GM12872 (cell line): ENCODE data around the gene FIG4.

Source experiments
- TF ChIP-seq, protein P1 (sequence below): IDR thresholded peaks from 3 replicates; pipeline ENCODE4 v1.5.1; 2011; ENCODE audit warnings: low read depth, mild to moderate bottlenecking, low read length, moderate library complexity; ENCODE audit not compliant: insufficient read depth

The FIG4 gene

DNA sequence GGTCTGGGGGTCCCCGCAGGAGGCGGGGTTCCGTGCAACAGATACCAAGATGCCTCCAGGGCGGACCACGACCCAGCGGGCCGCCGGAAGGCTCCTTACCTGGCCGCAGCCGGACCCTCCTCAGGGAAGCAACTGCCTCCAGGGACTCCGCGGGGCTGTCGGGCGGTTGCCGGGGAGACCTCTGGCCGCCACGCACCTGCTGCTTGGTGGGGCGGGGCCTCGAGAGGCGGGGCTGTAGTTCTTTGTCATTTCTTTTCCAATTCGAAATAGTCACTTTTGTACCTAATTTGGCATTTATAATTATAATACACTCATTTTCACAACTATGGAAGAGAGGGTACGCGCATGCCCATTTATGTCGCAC, 741 bp upstream of the FIG4 start:
- TF ChIP-seq, protein P1, sequence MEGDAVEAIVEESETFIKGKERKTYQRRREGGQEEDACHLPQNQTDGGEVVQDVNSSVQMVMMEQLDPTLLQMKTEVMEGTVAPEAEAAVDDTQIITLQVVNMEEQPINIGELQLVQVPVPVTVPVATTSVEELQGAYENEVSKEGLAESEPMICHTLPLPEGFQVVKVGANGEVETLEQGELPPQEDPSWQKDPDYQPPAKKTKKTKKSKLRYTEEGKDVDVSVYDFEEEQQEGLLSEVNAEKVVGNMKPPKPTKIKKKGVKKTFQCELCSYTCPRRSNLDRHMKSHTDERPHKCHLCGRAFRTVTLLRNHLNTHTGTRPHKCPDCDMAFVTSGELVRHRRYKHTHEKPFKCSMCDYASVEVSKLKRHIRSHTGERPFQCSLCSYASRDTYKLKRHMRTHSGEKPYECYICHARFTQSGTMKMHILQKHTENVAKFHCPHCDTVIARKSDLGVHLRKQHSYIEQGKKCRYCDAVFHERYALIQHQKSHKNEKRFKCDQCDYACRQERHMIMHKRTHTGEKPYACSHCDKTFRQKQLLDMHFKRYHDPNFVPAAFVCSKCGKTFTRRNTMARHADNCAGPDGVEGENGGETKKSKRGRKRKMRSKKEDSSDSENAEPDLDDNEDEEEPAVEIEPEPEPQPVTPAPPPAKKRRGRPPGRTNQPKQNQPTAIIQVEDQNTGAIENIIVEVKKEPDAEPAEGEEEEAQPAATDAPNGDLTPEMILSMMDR, result no peak

DNA sequence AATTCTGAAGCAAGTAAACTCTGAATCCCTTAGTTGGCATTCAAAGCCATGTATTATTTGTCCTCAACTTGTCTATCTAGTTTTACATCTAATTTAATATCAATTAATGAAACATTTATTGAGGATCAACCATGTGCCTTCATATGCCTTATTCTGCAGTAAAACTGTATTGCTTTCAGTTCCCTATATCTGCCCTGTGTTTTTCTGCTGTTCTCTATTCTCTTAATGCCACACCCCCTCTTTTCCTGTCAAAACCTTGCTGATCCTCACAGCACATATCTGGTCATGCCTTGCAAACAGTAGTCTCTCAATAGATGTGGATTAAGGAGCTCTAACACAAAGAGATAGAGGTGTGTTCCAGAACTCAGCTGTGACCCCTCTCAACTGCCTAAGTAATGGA, 2.0 kb downstream of the FIG4 start:
- TF ChIP-seq, protein P1, result no peak

DNA sequence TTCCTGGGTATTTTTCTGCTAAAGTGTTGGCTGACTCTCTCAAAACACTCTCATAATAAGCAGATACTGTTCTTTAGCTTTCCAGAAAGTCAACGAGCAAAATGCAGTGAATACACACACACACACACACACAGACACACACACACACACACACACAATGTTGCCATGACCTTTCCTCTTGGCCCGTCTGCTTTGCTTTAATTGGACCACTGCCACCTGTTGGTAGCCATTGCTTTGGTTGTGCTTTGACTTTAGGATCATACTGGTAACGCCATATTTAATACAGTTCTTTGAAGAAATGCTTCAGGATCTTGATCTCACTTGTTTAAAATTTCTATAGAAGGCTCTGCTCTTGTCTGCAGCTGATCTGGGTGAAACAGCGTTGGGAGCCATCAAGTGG, 4.4 kb downstream of the FIG4 start:
- TF ChIP-seq, protein P1, result peak; percentile 26; the same call in 1 of the 3 replicates

DNA sequence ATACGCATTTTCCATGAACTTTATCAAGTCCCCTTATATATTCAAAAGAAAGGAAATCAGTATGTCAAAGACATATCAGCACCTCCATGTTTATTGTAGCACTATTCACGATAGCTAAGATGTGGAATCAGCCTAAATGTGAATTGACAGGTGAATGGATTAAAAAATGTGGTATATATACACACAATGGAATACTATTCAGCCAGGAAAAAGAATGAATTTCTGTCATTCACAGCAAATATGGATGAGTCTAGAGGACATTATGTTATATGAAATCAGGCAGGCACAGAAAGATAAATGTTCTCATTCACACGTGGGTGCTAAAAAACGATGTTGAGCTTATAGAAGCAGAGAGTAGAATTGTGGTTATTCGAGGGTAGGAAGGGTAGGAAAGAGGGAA, 5.3 kb downstream of the FIG4 start:
- TF ChIP-seq, protein P1, result no peak

DNA sequence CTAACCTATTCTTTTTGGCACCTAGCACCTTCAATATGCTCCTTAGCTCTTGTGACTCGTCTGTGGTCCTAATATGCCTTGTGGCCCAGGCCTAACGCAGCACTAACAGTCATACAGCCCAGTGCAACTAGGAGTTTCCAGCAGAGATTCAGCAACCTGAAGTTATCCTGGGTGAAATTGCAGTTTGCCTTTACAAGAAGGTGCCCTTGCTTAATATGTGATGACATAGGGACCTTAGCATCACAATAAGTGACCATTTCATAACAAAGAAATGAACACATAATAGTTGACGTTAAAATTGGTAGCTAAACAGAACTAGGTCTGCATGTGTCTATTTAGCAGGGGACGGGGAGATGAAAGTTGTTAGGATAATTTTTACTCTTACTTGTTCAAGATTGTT, 10.1 kb downstream of the FIG4 start:
- TF ChIP-seq, protein P1, result no peak

DNA sequence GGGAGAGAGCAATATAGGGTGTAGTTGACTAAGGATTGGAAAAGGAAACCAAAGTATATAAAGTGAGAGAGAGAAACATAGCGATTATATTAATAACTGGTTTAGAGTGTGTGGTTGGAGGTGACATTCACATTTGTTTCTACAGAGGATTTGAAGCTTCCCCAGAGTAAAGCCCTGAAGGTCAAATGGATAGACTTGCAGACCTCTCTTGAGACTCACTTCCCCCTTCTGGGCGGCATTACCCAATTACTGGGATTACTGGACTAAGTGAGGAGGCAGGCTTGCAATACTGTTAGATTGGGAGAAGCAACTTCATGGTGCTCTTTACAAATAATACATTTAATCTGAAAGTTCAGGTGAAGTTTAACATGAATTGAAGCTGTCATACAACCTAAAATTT, 10.7 kb downstream of the FIG4 start:
- TF ChIP-seq, protein P1, result no peak

DNA sequence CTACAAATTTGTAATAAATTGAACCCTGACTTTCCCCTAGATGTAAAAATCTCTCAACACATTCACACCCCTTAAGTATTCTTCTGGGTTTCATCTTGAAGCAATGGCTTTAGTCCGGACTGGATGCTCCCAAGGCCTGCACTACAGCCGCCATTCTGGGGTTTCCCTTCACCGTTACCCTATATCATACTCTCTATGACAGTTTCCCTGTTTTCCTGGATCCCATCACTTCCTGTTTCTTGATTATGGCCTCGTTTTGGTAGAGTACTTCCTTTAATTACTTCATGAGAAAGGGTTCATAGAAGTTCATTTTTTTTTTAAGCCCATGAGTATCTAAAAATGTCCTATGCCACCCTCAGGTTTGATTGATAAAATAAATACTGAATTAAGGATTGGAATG, 11.7 kb downstream of the FIG4 start:
- TF ChIP-seq, protein P1, result no peak

DNA sequence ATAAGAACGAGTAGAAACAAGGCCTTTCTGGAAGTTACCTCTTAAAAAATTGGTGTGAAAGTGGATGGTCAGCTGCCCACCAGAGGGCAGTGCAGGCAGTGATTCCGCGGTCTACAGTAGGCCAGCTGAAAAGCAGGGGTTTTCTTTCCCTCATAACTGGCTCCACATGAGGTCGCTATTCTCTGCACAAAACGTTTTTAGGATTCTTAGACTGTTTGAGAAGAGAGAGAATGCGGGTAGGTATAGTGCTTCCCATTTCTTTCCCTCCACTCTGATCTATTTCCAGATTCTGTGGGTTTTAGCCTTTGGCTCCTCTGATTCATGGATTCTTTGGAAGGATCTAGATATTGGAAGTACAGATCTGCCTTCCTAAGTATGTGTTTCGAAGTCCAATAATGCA, 14.2 kb downstream of the FIG4 start:
- TF ChIP-seq, protein P1, result peak; percentile 95
